ENCODE data around the gene MROH8. TPM values are rescaled to one million over a fixed set of nuclear protein-coding genes. Genes with fewer than 3 reads are reported as not detected.

Gene MROH8
- total and polyA plus RNA-seq, 2 of the 13 experiments (the other 11 are each of a cell fraction or from before 2014, with no cell fraction given): 2.6 to 5.5 TPM

DNA sequence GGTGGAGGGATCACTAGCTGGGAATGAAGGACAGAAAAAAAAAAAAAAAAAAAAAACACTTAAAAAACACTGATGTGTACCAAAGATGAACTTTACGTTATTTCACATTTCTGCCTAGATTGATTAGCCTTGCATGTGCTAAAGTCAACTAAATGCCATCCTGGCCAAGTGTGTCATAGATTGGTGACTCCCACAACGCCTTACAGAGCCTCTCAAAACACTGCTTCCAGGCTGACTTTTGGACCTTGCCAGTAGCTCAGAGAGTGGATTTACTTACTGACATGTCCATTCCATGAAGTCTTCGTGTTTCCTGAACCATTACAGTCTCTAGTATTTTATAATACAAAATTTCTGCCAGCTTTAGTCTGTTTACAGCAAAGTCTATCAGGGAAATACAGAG, 124.1 kb downstream of the MROH8 start (continued):
- TF ChIP-seq MAZ (IDR thresholded peaks at IDR 0.05; ENCODE audit: borderline replicate concordance, low read depth, low read length) (no peak), MAZ (CRISPR knock-in tag; IDR thresholded peaks at IDR 0.05; ENCODE audit: low read depth) (no peak), STAG1 (CRISPR knock-in tag; IDR thresholded peaks at IDR 0.05) (no peak), ZSCAN12 (CRISPR knock-in tag; IDR thresholded peaks at IDR 0.05) (no peak), PHF8 (CRISPR knock-in tag; IDR thresholded peaks at IDR 0.05) (no peak), PTBP1 (IDR thresholded peaks at IDR 0.05; ENCODE audit: low read depth, low read length, poor library complexity, severe bottlenecking) (no peak)
- TF ChIP-seq, protein P1, sequence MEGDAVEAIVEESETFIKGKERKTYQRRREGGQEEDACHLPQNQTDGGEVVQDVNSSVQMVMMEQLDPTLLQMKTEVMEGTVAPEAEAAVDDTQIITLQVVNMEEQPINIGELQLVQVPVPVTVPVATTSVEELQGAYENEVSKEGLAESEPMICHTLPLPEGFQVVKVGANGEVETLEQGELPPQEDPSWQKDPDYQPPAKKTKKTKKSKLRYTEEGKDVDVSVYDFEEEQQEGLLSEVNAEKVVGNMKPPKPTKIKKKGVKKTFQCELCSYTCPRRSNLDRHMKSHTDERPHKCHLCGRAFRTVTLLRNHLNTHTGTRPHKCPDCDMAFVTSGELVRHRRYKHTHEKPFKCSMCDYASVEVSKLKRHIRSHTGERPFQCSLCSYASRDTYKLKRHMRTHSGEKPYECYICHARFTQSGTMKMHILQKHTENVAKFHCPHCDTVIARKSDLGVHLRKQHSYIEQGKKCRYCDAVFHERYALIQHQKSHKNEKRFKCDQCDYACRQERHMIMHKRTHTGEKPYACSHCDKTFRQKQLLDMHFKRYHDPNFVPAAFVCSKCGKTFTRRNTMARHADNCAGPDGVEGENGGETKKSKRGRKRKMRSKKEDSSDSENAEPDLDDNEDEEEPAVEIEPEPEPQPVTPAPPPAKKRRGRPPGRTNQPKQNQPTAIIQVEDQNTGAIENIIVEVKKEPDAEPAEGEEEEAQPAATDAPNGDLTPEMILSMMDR (CRISPR knock-in tag; IDR thresholded peaks at IDR 0.05): no peak
- TF ChIP-seq, protein P2, sequence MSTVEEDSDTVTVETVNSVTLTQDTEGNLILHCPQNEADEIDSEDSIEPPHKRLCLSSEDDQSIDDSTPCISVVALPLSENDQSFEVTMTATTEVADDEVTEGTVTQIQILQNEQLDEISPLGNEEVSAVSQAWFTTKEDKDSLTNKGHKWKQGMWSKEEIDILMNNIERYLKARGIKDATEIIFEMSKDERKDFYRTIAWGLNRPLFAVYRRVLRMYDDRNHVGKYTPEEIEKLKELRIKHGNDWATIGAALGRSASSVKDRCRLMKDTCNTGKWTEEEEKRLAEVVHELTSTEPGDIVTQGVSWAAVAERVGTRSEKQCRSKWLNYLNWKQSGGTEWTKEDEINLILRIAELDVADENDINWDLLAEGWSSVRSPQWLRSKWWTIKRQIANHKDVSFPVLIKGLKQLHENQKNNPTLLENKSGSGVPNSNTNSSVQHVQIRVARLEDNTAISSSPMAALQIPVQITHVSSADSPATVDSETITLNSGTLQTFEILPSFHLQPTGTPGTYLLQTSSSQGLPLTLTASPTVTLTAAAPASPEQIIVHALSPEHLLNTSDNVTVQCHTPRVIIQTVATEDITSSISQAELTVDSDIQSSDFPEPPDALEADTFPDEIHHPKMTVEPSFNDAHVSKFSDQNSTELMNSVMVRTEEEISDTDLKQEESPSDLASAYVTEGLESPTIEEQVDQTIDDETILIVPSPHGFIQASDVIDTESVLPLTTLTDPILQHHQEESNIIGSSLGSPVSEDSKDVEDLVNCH (CRISPR knock-in tag; IDR thresholded peaks at IDR 0.05): no peak
- TF ChIP-seq, protein P3, sequence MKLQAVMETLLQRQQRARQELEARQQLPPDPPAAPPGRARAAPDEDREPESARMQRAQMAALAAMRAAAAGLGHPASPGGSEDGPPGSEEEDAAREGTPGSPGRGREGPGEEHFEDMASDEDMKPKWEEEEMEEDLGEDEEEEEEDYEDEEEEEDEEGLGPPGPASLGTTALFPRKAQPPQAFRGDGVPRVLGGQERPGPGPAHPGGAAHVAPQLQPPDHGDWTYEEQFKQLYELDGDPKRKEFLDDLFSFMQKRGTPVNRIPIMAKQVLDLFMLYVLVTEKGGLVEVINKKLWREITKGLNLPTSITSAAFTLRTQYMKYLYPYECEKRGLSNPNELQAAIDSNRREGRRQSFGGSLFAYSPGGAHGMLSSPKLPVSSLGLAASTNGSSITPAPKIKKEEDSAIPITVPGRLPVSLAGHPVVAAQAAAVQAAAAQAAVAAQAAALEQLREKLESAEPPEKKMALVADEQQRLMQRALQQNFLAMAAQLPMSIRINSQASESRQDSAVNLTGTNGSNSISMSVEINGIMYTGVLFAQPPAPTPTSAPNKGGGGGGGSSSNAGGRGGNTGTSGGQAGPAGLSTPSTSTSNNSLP (IDR thresholded peaks at IDR 0.05; ENCODE audit: low read depth, low read length): no peak

Data from HepG2 (cell line).